Measurements from ENCODE around the gene NFATC2. TPM values are rescaled to one million over a fixed set of nuclear protein-coding genes. Genes with fewer than 3 reads are reported as not detected.

Gene NFATC2
- total RNA-seq, 5 donors from 2014 or later (not counting 1 experiment from before 2014, with no cell fraction given), result 49.0 to 75.9 (median 67.0) TPM

DNA sequence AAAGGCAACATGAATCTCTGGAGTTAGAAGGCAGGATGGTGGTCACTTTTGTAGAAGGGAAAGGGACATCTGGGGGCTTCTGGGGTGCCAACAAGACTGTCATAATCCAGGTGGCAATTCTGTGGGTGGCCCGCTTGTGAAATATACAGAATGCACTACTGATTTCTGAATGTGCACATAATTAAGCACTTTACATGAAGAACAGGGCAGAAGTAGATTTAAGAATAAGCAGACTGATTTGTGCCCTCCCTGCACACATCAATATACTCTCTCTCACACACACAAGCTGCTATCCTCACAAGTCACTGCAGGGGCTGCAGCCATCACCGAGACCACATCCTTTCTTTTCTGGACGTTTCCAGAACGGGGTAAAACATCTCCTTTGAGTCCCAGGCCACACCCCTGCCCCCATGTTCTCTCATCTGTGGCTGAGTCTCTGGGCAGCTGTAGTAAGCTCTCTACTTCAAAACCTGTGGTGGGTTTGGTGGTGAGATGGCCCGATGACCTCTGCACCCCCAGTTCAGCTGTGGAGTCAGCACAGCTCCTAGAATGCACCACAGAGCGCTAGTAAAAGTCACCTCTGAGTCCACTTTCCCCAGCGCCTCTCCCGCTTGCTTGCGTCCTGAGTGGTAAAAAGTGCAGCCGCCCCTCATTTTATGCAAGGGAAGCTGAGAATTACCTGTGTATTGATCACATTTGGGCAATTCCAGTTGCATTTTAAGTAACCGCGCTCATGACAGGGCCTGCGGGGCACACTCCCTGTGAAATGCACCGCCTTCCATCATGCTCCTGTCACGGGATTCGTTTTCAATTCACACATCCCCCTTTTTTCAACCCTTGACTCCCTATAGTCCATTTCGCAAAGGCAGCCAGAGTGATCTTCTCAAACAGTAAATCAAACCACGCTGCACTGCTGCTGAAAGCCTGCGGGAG, 115.5 kb downstream of the NFATC2 start:
- no peak overlapping the region for H3K4me3 ChIP-seq (ENCODE audit: control insufficient read depth in 1 of 2, extremely low read depth in 1 of 2, low read length in 1 of 2)
- peaks cover 0 to 66% of the 10 kb centered on the region in 2 experiments for H3K4me1 ChIP-seq (ENCODE audit: control insufficient read depth in 1 of 2, extremely low read depth in 1 of 2, insufficient read depth in 2 of 2, low read length in 2 of 2)
- H3K9me3 ChIP-seq, result no peaks in the 10 kb centered on the region
- H3K27ac Mint-ChIP-seq, result peak overlapping the region; percentile 85 to 93
- H3K27me3 Mint-ChIP-seq, result no peaks in the 10 kb centered on the region
- ATAC-seq (replicated peaks in 1 of 4), result peak in 3 of 4 experiments; percentile 24 to 30 (median 28)
- no peak overlapping the region for H3K27ac ChIP-seq (ENCODE audit: low read length)
- no peaks in the 10 kb centered on the region for H3K9me3 Mint-ChIP-seq
- H3K27me3 ChIP-seq (replicated peaks in 1 of 2; ENCODE audit: control insufficient read depth in 2 of 2, extremely low read depth in 1 of 2, insufficient read depth in 2 of 2, low read length in 1 of 2), result no peaks in the 10 kb centered on the region
- 91% methylated on average over 14 of the region's 19 CpGs for WGBS (ENCODE audit: insufficient coverage)
- peaks cover 39 to 82% (median 59%) of the 10 kb centered on the region in 3 donors for H3K4me1 Mint-ChIP-seq
- DNase-seq, result peak in 1 of 35 experiments; percentile 36
- H3K36me3 ChIP-seq (ENCODE audit: control insufficient read depth in 2 of 2, extremely low read depth in 1 of 2, insufficient read depth in 1 of 2, low read length in 1 of 2), result peaks cover 33 to 68% of the 10 kb centered on the region in 2 donors
- ChIA-PET POLR2A (no interaction called here), CTCF (interaction anchor here in 1 of 2 donors (0.6 kb wide), 2 partner anchors 11 to 435 kb away, joined by 4 to 8 read pairs; no protein-coding TSS in a partner anchor)
- no peak overlapping the region for H3K4me3 Mint-ChIP-seq
- peaks cover 32% of the 10 kb centered on the region for H3K36me3 Mint-ChIP-seq

DNA sequence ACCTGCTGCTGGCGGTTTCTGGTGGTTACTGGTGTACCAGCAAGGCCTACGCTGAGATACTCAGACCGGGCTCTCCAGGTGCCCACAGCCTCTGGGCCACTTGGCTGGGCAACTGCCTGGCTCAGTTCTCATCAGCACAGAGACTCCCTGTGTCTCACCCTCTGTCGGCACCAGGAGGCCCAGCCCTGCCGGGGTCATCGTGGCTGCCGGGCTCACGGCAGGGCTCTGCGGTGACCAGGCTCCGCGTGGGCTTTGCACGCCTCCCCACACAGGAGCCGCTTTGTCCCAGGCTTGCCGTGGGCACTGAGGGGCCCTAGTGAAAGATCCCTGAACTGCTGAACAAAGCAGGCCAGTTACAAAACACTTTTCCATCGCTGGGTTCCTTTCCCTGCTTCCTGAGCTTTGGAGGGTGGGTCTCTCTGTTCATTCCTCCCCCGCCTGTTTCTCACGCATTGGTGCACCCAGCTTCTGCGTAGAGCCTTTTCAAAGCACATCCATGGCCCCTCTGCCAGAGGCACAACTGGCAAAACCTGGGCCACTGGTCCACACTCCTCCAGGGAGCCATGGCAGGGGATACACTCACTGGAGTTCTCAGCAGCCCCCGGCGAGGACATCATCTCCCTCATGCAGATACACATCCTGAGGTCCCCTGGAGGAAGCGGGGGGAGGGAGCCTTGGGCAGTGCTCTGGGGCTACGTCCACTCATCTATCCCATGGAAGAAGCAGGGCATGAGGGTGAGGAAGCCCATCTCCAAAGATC, 117.0 kb downstream of the NFATC2 start:
- Histone ChIP-seq H3K36me3 (ENCODE audit: control insufficient read depth in 2 of 2, extremely low read depth in 1 of 2, insufficient read depth in 1 of 2, low read length in 1 of 2) (peaks cover 27 to 69% of the 10 kb centered on the region in 2 donors), H3K27ac (ENCODE audit: low read length) (peak overlapping the region; percentile 70), H3K4me3 (ENCODE audit: control insufficient read depth in 1 of 2, extremely low read depth in 1 of 2, low read length in 1 of 2) (no peak overlapping the region), H3K27me3 (replicated peaks in 1 of 2; ENCODE audit: control insufficient read depth in 2 of 2, extremely low read depth in 1 of 2, insufficient read depth in 2 of 2, low read length in 1 of 2) (no peaks in the 10 kb centered on the region), H3K4me1 (ENCODE audit: control insufficient read depth in 1 of 2, extremely low read depth in 1 of 2, insufficient read depth in 2 of 2, low read length in 2 of 2) (peaks cover 0 to 55% of the 10 kb centered on the region in 2 experiments), H3K9me3 (no peaks in the 10 kb centered on the region)
- Mint-ChIP-seq H3K9me3 (no peaks in the 10 kb centered on the region), H3K27ac (peak overlapping the region; percentile 85 to 93), H3K4me3 (peak overlapping the region in 2 of 3 donors; percentile 13 to 58), H3K4me1 (peaks cover 29 to 80% (median 49%) of the 10 kb centered on the region in 3 donors), H3K27me3 (no peaks in the 10 kb centered on the region), H3K36me3 (peaks cover 32% of the 10 kb centered on the region)
- WGBS (ENCODE audit: insufficient coverage), result 55% methylated on average over 17 of the region's 22 CpGs
- CTCF ChIA-PET, result interaction anchor here in 1 of 2 donors (0.6 kb wide), 2 partner anchors 9 to 170 kb away, joined by 4 to 5 read pairs; no protein-coding TSS in a partner anchor
- peak; percentile 13 to 32 (median 18) for ATAC-seq (replicated peaks in 1 of 4)
- POLR2A ChIA-PET, result no interaction called here
- peak in 1 of 35 experiments; percentile 50 for DNase-seq

DNA sequence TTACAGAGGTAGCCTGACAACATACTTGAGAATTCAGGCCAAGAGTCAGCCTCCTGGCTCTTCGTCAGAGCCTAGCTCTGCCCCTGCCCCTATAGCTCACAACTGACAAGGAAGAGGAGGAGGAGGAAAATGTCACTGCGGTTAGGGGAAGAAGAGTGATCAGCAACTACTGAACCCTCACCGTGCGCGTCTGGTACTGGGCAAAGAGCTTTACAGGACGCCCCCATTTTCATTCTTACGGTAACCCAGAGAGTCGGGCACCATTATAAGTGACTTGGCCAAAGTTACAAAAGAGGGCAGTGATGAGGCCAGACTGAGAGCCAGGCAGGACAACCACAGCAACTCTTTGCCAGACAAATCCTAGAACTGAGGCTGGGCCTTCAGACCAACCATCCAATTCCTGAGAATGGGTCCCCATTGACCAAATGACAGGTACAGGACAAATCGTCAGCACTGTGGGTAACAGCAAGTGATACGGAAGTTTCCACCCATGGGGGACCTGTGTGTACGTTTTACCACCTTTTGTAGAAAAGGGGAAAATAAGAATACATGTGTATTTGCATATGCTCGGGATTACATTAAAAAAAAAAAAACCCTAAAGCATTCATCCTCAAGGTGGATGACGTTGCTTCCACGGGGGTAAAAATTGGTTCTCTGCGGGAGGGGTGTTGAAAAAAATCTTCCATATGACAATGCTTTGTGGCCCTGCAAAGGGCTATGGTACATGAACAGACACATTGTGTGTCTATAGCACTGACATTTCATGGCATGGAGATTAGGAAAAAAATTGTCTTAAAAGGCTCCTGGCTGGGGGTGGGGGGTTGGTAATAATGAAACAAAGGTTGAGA, 118.0 kb downstream of the NFATC2 start:
- Histone ChIP-seq H3K36me3 (ENCODE audit: control insufficient read depth in 2 of 2, extremely low read depth in 1 of 2, insufficient read depth in 1 of 2, low read length in 1 of 2) (peaks cover 24 to 64% of the 10 kb centered on the region in 2 donors), H3K27ac (ENCODE audit: low read length) (peak overlapping the region; percentile 70), H3K4me1 (ENCODE audit: control insufficient read depth in 1 of 2, extremely low read depth in 1 of 2, insufficient read depth in 2 of 2, low read length in 2 of 2) (peaks cover 0 to 57% of the 10 kb centered on the region in 2 experiments), H3K4me3 (ENCODE audit: control insufficient read depth in 1 of 2, extremely low read depth in 1 of 2, low read length in 1 of 2) (no peak overlapping the region), H3K27me3 (replicated peaks in 1 of 2; ENCODE audit: control insufficient read depth in 2 of 2, extremely low read depth in 1 of 2, insufficient read depth in 2 of 2, low read length in 1 of 2) (no peaks in the 10 kb centered on the region), H3K9me3 (no peaks in the 10 kb centered on the region)
- ChIA-PET POLR2A (no interaction called here), CTCF (interaction anchor here in 1 of 2 donors (0.6 kb wide), 1 partner anchor 104 kb away, joined by 9 read pairs; no protein-coding TSS in a partner anchor)
- Mint-ChIP-seq H3K27ac (peak overlapping the region; percentile 88 to 93), H3K27me3 (no peaks in the 10 kb centered on the region), H3K4me1 (peaks cover 33 to 84% (median 59%) of the 10 kb centered on the region in 3 donors), H3K9me3 (no peaks in the 10 kb centered on the region), H3K36me3 (peaks cover 32% of the 10 kb centered on the region), H3K4me3 (peak overlapping the region; percentile 8 to 59 (median 58))
- WGBS (ENCODE audit: insufficient coverage), result 61% methylated on average over 7 of the region's 15 CpGs
- DNase-seq (peak in 1 of 35 experiments; percentile 60), ATAC-seq (replicated peaks in 1 of 4) (peak in 3 of 4 experiments; percentile 17 to 52 (median 45))

DNA sequence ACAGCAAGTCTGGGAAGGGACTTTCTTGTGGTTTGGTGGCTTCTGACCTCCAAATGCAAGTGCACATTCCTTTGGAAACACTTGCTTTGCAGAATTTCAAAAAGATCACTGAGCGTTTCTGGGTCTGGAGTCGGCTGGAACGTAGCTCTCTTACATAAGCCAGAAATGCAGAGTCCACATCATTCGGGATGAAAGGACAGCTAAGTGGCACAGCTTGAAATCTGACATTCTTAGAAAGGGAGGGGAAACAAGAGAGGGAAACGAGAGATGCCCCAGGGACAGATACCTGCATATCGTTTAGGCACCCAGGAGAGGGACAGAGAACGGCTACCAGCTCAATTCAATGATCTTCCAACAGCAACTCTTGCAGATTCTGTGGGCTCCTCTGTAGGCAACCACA, 118.7 kb downstream of the NFATC2 start:
- peaks cover 31% of the 10 kb centered on the region for H3K36me3 Mint-ChIP-seq
- ATAC-seq (replicated peaks in 1 of 4) (peak in 1 of 4 experiments; percentile 25), DNase-seq (no peak)
- H3K4me3 Mint-ChIP-seq, result peak overlapping the region; percentile 5 to 59 (median 58)
- peaks cover 20 to 64% of the 10 kb centered on the region in 2 donors for H3K36me3 ChIP-seq (ENCODE audit: control insufficient read depth in 2 of 2, extremely low read depth in 1 of 2, insufficient read depth in 1 of 2, low read length in 1 of 2)
- no peaks in the 10 kb centered on the region for H3K27me3 Mint-ChIP-seq
- H3K9me3 ChIP-seq, result no peaks in the 10 kb centered on the region
- no peak overlapping the region for H3K4me3 ChIP-seq (ENCODE audit: control insufficient read depth in 1 of 2, extremely low read depth in 1 of 2, low read length in 1 of 2)
- peaks cover 34 to 85% (median 64%) of the 10 kb centered on the region in 3 donors for H3K4me1 Mint-ChIP-seq
- no peaks in the 10 kb centered on the region for H3K9me3 Mint-ChIP-seq
- ChIA-PET CTCF (interaction anchor here (0.7 kb wide), 2 partner anchors 9 to 86 kb away, joined by 3 read pairs; no protein-coding TSS in a partner anchor), POLR2A (no interaction called here)
- 52% methylated on average over 4 of the region's 7 CpGs for WGBS (ENCODE audit: insufficient coverage)
- H3K27ac ChIP-seq (ENCODE audit: low read length), result peak overlapping the region; percentile 70
- H3K27me3 ChIP-seq (replicated peaks in 1 of 2; ENCODE audit: control insufficient read depth in 2 of 2, extremely low read depth in 1 of 2, insufficient read depth in 2 of 2, low read length in 1 of 2), result no peaks in the 10 kb centered on the region
- peak overlapping the region; percentile 88 to 93 for H3K27ac Mint-ChIP-seq
- H3K4me1 ChIP-seq (ENCODE audit: control insufficient read depth in 1 of 2, extremely low read depth in 1 of 2, insufficient read depth in 2 of 2, low read length in 2 of 2), result peaks cover 0 to 60% of the 10 kb centered on the region in 2 experiments

DNA sequence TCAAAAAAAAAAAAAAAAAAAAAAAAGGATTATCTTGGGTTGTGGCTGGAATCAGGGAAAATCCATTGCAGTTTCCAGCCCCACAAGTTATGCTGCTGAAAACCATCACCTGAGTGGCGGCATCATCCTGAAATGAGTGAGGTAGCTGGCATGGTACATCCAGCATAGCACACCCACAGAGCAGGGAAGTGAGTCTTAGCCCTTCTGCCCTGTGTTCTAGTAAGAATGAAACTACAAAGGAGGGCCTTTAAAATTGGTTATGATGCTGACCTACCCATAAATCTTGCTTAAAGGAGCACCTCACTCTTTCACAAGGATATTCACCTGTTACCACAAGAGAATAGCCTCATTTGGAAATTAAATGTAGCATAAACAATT, 119.2 kb downstream of the NFATC2 start:
- Histone ChIP-seq H3K9me3 (no peaks in the 10 kb centered on the region), H3K36me3 (ENCODE audit: control insufficient read depth in 2 of 2, extremely low read depth in 1 of 2, insufficient read depth in 1 of 2, low read length in 1 of 2) (peaks cover 20 to 61% of the 10 kb centered on the region in 2 donors), H3K4me1 (ENCODE audit: control insufficient read depth in 1 of 2, extremely low read depth in 1 of 2, insufficient read depth in 2 of 2, low read length in 2 of 2) (peaks cover 0 to 58% of the 10 kb centered on the region in 2 experiments), H3K27ac (ENCODE audit: low read length) (peak overlapping the region; percentile 70), H3K4me3 (ENCODE audit: control insufficient read depth in 1 of 2, extremely low read depth in 1 of 2, low read length in 1 of 2) (no peak overlapping the region), H3K27me3 (replicated peaks in 1 of 2; ENCODE audit: control insufficient read depth in 2 of 2, extremely low read depth in 1 of 2, insufficient read depth in 2 of 2, low read length in 1 of 2) (no peaks in the 10 kb centered on the region)
- Mint-ChIP-seq H3K4me3 (peak overlapping the region in 2 of 3 donors; percentile 58 to 59), H3K27me3 (no peaks in the 10 kb centered on the region), H3K36me3 (peaks cover 28% of the 10 kb centered on the region), H3K4me1 (peaks cover 33 to 84% (median 64%) of the 10 kb centered on the region in 3 donors), H3K9me3 (no peaks in the 10 kb centered on the region), H3K27ac (peak overlapping the region; percentile 88 to 93)
- ATAC-seq (replicated peaks in 1 of 4) (no peak), DNase-seq (no peak)
- WGBS (ENCODE audit: insufficient coverage), result no CpG with 5 or more reads among the region's 1 CpG
- CTCF ChIA-PET, result interaction anchor here (0.7 kb wide), 2 partner anchors 9 to 86 kb away, joined by 3 read pairs; no protein-coding TSS in a partner anchor
- POLR2A ChIA-PET, result no interaction called here
